Hematopoietic multipotent progenitor cell (in vitro differentiated cells): ENCODE measurements around the gene LAMP2. TPM values are rescaled to one million over a fixed set of nuclear protein-coding genes. Genes with fewer than 3 reads are reported as not detected.

Experiments used
- DNase-seq, 3 donors: peaks; one replicate each; pipeline ENCODE4 v3.0.0-alpha.2; 2011 to 2015; ENCODE audit warnings: low read depth in 2 of 3, low spot score in 2 of 3
- total RNA-seq: library from RNA; depleted of rRNA; stranded (reverse); fragments of >200 nt; gene quantifications from one replicate; pipeline ENCODE4 v1.2.3, GENCODE V29; 2012

Gene LAMP2
- total RNA-seq, 1 donor: 135 TPM

DNA sequence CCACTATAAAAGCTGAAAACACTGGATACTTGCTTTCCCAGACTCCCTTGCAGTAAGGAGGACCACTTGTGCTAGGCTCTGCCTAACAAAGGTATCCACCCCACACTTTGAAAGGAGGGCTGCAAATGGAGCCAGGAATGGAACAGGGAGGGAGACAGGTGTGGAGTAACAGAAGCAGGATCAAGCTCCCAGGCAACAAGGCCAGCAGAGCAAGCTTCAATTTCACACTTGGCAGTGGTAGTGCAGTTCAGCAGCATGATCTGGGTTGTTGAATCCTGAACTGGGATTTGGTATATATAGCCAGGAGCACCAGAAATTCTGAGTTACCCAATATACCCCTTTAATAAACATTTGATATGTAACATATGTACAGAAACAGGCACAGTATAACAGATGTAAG is 9.8 kb downstream of the LAMP2 start:
- no peak for DNase-seq

DNA sequence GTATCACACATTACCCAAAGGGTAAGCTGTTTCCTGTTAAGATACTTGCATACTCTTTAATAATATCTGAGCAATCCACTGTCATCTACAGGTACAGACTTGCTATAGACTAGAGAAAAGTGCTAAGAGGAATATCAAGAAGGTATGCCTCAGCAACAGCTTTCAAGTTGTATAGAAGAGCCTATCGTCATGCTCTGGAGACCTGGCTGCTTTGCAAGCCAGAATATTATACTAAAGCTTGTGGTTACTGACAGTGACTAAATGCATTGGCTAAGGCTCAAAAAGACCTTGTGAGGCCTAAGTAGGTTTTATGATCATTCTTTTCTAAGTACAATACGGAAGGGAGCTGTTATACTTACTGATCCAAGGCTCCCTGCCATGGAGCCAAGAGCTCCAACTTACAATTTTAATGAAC is 11.3 kb downstream of the LAMP2 start:
- DNase-seq: peak in 2 of 3 donors; percentile 47 to 69

DNA sequence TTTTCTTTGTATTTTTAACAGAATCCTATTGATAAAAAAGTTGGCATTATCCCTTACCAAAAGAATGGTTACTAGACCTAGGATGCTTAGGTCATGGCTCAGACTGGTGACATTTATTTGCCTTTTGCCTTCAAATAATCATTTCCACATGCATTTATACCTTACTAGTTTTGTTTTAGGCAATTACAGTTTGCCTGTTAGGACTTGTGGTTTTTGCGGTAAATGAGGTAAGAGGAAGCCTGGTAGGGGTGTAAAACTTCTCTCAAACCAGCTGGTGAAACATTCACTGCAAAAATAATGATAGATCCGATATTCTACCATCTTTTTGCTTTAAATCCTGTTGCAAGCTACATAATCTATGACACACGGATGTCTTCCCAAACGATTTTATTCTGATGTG is 12.1 kb downstream of the LAMP2 start:
- DNase-seq: peak in 2 of 3 donors; percentile 63 to 83

DNA sequence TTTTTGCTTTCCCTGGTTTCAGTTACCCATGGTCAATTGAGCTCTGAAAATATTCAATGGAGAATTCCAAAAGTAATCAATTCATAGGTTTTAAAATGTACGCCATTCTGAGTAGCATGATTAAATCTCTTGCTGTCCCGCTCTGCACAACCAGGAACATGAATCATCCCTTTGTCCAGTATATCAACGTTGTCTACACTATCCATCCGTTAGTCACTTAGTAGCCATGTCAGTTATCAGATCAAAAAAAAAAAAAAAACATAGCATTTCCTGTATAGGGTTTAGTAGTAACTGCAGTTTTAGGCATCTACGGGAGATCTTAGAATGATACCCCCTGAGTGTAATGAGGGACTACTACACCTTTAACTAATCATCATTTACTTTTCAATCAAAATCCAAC is 15.1 kb downstream of the LAMP2 start:
- no peak for DNase-seq

DNA sequence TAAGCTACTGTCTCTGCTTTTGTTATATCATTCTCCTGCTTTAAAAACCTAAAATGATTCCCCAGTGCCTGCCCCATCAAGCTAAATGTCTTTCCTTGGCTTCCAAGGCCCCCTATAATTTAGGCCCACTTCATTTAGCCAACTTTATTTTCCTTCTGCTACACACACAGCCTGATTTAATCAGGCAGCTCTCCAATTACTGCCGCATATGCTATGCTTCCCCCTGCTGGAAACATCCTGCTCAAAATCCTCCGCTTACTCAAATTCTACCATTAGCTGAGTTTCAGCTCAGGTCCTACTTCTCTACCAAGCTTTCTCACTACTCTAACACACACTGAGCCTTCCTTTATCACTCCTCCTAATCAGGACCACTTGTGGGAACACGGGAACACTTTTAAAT is 17.0 kb downstream of the LAMP2 start:
- peak in 2 of 3 donors; percentile 42 to 55 for DNase-seq

DNA sequence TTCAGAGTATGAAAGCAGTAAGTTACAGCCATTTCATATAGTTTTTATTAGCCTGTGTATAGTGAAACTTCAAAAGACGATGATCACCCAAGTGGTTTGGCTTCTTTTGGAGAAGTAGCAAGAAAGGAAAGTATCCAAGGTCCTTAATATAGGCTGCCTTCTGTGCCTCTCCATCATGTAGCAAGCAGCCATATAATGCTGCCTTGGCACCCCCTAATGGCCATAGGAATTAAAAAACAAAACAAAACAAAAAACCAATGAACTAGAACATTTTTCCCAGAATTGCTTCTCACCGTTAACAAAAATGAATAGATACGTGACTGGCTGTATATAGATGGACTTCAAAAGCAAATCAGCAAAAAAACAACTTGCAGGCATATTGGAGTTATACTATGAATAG is 18.9 kb downstream of the LAMP2 start:
- DNase-seq: peak in 1 of 3 donors; percentile 50

DNA sequence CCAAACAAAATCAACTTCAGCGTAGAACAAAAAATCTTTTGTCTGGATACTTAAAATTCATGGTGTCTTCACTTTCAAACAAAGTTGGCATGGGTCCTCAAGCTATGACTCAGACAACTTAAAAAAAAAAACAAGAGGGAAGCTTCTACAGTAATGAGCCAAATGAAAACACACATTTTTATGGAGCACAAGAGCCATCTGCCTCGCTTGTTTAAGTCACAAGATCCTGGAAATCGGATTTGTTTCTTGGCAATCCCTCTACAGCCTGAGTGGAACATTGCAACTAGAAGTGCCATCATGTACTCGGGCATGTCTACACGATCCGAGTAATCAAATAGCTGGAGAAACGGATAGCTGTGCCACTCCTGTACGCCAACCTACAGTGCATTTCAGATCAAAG is 22.6 kb downstream of the LAMP2 start:
- DNase-seq: peak in 1 of 3 donors; percentile 30

DNA sequence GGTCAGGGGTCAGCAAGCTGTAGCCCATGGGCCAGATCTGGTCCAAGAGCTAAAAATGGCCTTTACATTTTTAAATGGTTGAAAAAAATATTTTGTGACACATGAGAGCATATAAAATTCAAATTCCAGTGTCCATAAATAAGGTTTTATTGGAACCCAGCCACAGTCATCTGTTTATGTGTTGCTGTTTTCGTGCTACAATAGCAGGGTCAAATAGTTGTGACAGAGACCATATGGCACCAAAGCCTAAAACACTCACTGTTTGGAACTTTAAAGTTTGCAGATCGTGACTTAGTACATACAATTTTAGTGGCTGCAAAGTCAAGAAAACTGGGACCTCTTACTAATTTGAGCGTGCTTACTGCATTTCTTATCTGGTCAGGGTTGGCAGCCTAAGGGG is 29.2 kb downstream of the LAMP2 start:
- DNase-seq: no peak

DNA sequence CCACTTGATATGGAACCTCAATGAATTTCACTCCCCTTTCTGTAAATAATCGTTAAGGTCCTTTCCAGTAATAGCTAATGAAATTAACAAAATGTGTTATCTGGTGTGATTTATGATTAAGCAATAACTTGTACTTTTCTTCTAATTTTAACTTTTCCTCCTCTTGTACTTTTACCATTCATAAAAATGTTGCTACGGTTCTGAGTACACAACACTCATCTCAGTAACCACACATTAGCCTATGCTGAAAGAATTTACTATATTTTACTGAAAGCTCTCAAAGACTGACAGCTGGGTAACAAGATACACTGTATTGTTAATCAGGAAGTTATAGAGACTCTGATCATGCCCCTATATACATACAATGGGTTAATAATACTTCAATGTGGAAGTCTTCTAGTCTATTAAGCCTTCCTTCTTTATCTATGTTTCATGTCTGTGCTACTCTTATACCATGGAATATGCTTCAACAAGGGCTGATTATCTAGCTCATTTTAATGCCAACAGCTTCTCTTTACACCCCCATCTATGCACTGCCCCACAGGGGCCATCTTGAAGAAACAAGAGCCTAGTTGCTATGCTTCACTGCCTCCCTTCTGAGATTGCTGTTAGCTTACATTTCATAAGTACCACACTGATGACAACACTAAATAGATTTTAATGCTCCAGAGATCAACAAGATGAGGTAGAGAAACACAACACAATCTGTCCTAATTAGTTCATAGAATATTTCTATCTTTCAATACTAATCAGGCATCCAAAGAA is 39.1 kb downstream of the LAMP2 start:
- DNase-seq: no peak

DNA sequence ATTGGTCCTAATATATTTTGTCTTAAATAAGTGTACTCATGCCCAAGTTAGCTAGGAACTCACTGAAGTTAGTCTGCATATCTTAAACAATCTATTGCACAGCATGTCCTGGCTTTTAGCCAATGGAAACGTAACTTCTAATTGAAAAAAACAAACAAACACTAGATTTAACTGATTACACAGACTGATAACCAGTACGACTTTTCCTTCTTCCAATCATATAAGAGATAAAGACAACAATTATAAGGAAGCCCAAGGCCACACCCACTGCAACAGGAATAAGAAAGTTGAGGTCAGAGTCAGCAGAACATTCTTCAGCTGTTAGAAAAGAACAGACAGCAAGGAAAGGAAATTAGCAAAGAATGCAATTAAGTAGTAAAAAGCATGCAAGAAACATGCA is 40.8 kb downstream of the LAMP2 start:
- DNase-seq: peak in 1 of 3 donors; percentile 39

DNA sequence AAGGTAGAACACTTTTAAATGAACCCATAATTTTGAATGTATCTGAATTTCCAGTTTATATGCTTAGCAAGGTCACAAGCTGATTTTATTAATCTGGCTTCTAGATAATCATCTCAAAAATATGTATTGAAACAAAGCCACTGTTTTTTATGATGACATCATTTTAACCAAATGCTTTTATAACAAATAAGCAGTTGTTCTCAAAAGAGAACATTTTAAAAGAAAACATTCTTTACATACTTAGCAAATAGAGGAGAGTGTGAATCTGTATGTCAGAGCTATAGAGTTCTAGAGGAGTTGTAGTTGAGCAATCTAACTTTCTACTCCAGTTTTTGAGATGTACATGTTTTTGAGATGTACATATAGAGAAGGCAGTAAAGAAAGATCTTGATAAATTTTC is 42.5 kb downstream of the LAMP2 start:
- no peak for DNase-seq

DNA sequence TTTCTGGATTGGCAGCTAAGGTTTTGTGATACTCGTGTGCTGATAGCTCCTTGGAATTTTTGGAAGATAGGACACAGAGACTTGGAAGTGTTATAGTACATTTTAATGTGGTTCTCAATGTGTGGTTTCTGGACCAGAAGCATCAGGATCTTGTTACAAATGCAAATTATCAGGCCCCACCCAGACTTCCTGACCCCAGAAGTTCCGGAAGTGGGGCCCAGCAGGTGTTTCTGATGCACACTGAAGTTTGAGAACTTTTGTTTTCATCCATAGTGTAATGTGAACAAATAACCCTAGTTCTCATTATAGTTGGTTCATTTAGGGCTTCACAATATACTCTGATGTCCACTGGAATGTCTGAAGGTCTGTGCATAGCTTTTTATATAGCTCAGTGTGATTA is 49.6 kb downstream of the LAMP2 start:
- DNase-seq: peak in 2 of 3 donors; percentile 58 to 82

DNA sequence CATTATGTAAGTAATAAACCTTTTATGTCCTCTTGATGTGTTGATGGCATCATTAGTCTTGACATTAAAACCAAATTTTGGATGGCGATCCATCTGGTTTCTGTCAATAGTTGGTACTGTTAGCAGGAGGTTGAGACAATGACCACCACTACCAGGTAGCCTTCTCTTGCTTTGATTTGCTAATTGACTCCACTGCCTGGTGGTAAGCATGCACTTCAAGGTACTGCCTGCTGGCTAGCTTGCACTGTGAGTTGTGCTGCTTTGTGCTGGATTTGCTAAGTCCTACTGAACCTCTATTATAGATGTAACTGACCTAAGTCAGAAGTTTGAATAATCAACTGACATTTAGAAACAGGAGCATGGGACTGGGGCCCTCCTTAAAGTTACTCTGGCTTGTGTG is 60.9 kb downstream of the LAMP2 start:
- DNase-seq: no peak

DNA sequence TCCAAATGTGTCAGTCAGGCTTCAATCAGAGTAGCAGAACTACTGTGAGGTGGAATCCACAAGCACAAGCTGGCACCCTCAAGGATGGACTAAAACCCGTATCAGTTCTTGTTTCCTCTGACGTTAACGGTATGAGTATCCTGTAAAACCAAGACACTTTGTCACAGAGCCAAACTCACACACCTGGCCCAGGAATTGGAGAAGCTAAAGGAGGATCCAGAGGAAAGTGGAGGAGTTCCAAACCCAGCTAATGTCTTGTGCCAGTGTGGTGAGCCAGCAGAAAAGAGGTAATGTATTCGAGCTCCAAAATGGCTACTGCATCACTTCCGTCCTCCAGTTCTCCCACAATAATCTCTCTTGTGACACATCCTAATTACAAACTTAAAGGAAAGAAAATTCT is 62.5 kb downstream of the LAMP2 start:
- no peak for DNase-seq

DNA sequence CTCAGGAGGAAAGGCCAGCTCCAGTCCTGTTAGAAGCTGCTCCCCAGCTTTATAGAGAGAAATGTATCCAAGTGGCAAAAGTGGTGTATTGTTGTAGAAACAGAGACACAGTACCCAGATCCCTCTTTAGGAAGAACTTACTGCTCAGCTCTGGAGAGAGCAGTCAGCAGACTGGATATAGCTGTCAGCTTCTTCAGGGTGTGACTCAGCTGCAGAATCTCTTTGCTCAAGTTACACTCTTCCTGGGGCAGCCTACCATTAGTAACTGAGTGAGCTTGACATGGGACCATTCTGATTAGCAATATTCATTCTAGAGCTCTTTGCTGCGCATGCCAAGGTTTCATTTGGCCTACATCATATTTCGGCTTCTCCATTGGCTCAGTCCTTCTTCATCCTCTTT is 66.7 kb downstream of the LAMP2 start:
- no peak for DNase-seq

DNA sequence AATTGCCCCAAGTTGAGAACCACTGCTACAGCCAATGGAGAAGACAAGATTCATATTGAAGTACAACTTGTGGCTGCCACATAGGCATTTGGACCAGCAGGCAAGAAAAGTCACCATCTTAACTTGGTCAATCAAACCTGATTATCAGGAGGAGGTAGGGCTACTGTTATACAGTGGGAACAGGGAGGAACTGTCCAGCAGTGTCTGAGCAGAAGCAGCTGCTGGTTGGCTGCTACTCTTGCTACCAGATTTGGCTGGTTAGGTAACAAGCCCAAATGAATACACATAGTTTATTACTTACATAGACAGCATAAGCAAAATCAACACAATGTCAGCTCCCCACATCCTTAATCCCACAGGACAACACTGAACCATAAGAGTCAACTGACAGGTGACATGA is 67.8 kb downstream of the LAMP2 start:
- no peak for DNase-seq

DNA sequence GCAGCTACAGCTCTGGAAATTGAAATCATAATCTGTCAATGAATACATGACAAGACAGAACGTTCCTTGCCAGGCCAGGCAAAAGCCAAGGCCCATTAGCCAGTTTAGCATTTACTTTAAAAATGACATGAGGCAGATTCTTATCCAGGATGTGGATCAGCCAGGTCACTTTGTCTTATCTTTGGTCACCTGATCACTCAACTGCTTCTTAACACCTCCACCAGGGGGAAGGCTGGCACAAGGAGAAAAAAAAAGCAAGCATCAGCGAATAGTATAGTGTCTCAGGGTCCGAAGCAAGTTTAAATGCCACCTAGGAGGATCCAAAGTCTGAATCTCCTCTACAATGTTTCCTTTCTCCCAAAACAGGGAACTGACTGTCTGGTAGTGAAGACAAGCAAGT is 88.4 kb downstream of the LAMP2 start:
- DNase-seq: peak in 2 of 3 donors; percentile 47 to 78

DNA sequence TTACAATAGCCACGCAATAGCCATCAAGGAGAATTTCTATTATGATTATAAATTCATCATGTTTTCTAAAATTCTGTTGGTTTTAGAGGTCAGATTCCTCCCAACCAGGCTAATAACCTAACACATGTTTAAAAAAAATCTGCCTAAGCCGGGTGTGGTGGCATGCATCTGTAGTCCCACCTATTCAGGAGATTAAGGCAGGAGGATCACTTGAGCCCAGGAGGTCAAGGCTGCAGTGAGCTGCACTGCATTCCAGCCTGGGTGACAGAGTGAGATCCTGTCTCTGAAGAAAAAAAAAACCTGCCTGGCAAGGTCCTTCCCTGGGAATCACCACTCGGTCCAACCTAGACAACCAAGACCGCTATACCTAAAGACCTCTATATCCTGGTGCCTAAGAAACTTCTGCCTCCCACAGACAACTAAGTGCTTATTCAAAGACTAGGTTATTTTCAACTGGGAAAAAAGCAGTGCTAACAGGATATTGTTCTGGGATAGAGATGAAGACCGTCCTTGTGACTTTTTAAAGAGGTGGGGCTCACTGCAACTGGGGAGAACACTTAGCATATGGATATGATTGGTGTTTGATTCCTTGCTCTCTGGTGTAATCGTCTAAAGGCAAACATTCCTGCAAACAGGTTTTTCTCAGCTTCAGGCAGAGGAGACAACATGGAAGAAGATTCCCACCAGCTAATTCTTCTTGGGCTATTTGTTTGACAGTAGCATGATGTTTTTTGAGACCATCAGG is 89.0 kb downstream of the LAMP2 start:
- no peak for DNase-seq

DNA sequence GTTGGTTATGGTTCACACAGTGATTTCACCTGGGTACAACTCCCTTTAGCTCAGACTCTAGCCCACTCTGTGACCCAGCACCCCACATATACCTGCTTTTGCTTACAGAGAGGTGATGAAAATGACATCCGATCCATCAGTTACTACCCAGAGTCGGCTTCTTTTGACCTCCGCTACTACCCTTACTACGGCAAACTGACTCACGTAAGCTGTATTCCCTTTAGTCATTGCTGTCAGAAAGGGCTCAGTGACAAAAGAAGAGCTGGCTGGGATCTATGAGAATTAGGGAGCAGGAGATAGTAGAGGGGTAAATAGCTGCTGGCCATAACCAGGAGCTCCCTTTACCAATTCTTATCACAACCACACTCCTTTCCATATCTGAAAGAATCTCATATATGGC is 90.5 kb downstream of the LAMP2 start:
- DNase-seq: no peak
